ENCODE results near the gene TXNDC15.
A peak's percentile ranks its signal among the peaks of the same experiment; 100 is the strongest.
"Not testable (repeated sequence)": the region's sequence is repeated elsewhere in the genome, so short reads cannot be mapped to it uniquely, and the experiment has no call there.

TXNDC15 gene, protein sequence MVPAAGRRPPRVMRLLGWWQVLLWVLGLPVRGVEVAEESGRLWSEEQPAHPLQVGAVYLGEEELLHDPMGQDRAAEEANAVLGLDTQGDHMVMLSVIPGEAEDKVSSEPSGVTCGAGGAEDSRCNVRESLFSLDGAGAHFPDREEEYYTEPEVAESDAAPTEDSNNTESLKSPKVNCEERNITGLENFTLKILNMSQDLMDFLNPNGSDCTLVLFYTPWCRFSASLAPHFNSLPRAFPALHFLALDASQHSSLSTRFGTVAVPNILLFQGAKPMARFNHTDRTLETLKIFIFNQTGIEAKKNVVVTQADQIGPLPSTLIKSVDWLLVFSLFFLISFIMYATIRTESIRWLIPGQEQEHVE

DNA sequence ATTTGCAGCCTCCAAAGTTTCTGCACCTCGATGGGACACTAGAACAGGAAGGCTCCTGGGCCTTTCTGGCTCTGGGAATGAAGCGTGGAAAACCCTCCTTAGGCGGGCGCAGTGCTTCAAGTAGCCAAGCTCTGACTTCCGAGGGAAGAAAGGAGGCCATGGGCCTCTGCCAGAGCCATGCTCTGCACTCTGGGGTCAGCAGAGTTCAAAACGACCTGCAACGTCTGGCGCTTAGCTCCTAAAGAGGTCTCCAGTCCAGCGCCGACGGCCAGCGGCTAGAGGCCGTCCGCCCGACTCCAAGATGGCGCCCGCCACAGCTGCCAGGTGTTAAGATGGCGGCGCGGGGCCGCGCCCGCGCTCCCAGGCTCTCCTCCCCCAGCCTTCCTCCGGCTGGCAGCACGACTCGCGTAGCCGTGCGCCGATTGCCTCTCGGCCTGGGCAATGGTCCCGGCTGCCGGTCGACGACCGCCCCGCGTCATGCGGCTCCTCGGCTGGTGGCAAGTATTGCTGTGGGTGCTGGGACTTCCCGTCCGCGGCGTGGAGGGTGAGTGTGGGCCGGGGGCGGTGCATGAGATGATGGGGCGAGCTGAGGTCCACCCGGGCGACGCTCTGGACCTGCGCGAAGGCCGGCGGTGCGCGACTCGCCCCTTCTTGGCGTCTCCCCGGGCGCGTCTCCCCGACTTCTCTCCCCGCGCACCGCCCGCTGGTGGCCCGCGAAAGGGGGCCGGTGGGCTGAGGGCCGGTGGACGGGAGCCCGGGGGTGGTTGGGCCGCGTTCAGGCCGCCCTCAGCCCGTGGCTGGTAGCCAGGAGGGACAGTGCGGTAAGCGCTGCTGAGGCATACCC lies at the start of gene TXNDC15:
TXNDC15 (plus strand) TSS at position 385 of the 844 bp plus-strand sequence; CDS start at position 442, 57 bp downstream.
- DNase-seq (ENCODE audit: low spot score): peak; percentile 92
- TF ChIP-seq, protein P1, sequence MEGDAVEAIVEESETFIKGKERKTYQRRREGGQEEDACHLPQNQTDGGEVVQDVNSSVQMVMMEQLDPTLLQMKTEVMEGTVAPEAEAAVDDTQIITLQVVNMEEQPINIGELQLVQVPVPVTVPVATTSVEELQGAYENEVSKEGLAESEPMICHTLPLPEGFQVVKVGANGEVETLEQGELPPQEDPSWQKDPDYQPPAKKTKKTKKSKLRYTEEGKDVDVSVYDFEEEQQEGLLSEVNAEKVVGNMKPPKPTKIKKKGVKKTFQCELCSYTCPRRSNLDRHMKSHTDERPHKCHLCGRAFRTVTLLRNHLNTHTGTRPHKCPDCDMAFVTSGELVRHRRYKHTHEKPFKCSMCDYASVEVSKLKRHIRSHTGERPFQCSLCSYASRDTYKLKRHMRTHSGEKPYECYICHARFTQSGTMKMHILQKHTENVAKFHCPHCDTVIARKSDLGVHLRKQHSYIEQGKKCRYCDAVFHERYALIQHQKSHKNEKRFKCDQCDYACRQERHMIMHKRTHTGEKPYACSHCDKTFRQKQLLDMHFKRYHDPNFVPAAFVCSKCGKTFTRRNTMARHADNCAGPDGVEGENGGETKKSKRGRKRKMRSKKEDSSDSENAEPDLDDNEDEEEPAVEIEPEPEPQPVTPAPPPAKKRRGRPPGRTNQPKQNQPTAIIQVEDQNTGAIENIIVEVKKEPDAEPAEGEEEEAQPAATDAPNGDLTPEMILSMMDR (IDR thresholded peaks at IDR 0.05; ENCODE audit: extremely low read depth, missing control alignments): no peak

DNA sequence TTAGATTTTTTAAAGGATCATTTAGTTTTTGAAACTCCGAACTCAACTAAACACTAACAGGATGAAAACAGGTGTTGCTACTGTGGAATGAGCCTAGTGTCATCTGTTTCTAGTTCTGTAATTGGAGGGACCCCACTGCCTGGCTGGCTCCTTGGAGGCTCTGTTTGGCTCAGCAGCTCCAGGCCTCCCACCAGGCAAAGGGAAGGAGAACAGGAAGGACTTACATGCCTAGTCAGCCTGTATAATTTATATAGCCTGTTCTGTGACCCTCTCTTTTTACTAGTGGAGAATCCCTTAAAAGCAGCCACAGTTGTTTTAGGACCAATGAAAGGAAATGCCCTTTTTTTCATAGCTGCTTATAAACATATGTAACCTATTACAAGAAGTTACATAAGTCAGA lies 49.5 kb upstream of the TXNDC15 start:
- no peak for DNase-seq (ENCODE audit: low spot score)
- TF ChIP-seq, protein P1 (IDR thresholded peaks at IDR 0.05; ENCODE audit: extremely low read depth, missing control alignments): no peak

DNA sequence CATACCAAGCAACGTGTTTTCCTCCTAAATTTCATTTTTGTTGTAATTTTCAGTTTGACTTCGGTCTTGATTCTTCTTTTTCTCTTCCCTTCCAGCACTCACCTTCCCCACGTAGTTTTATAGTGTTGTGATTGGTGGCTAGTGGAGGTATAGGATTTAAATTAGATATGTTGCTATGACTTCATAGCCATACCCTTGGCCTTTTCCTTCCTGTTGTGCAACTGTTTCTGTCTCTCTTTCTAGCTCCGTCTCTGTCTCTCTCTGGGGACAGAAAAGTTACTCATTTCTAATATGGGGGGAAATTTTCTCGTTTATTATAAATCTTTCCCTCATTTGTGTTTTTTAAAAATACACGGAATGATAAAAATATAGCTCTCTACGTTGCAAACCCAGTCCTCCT lies 49.0 kb upstream of the TXNDC15 start:
- DNase-seq (ENCODE audit: low spot score): no peak
- TF ChIP-seq, protein P1 (IDR thresholded peaks at IDR 0.05; ENCODE audit: extremely low read depth, missing control alignments): no peak

DNA sequence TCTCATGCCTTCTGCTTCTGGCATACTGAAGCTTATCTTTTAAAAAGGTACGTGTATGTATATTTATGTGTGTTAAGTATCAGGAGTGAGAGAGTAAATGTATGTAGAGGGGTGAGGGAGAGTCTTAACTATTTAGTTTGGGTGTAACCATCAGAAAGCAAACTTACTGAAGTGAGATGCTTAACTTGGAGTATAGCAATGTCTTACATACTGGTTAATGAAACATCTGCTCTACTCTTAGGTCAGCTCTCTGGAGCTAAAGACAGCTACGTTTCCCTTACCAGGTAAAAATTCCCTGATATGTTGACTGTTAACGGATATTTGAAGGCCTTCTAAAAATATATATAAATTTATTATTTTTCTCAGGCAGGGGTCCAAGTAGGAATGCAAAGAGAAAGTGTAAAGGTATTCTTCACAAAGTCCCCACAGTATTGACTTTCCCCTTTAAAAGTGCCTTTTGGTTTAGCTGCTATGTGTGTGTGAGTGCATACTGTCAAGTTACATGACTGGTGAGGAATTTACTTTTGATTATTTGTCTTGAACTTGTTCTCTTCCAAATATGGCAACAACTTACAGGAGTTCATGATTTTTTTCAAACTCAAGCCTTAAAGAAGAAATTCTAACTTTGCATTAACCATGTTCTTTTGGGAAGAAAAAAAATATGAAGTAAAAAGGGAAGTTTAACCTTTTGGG lies 40.7 kb upstream of the TXNDC15 start:
- TF ChIP-seq, protein P1 (IDR thresholded peaks at IDR 0.05; ENCODE audit: extremely low read depth, missing control alignments): no peak
- no peak for DNase-seq (ENCODE audit: low spot score)

DNA sequence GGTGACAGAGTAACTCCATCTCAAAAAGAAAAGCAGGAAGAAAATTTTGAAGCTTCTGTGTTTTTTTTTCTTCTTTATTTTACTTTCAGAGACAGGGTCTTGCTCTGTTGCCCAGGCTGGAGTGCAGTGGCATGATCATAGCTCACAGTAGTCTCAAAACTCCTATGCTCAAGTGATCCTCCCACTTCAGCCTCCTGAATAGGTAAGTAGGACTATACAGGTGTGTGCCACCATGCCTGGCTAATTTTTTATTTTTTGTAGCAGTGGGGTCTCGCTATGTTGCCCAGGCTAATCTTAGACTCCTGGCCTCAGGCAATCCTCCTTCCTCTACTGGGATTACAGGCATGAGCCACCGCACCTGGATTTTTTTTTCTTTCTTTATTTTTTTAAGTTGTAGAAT lies 38.5 kb upstream of the TXNDC15 start:
- TF ChIP-seq, protein P1 (IDR thresholded peaks at IDR 0.05; ENCODE audit: extremely low read depth, missing control alignments): no peak
- no peak for DNase-seq (ENCODE audit: low spot score)

DNA sequence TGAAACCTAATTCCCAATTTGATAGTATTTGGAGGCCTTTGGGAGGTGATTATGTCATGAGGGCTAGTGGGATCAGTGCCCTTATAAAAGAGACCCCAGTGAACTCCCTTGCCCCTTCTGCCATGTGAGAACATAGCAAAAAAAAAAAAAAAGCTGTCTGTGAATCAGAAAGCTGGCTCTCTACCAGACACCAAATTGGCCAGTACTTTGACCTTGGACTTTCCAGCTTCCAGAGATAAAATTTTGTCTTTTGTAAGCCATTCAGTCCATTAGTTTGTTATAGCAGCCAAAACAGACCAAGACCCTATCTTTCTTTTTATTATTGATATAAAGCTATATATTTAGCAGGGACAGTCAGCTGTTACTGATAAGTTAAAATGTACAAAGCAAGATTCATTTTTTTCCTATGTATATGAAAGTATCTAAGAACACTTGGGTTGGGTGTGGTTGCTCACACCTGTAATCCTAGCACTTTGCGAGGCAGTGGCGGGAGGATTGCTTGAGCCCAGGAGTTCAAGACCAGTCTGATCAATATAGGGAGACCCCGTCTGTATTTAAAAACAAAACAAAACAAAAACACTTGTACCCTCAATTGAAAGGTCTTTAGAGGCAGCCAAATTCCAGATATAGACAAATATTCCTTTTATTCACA lies 36.5 kb upstream of the TXNDC15 start:
- no peak for DNase-seq (ENCODE audit: low spot score)
- TF ChIP-seq, protein P1 (IDR thresholded peaks at IDR 0.05; ENCODE audit: extremely low read depth, missing control alignments): no peak

DNA sequence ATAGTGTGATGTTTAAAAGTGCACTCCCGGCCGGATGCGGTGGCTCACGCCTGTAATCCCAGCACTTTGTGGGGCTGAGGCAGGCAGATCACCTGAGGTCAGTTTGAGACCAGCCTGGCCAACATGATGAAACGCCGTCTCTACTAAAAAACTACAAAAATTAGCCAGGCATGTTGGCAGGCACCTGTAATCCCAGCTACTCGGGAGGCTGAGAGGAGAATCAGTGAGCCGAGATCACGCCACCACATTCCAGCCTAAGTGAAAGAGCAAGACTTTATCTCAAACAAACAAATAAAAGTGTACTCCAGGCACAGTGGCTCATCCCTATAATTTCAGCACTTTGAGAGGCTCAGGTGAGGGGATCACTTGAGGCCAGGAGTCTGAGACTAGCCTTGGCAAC lies 35.8 kb upstream of the TXNDC15 start:
- not testable (repeated sequence) for DNase-seq (ENCODE audit: low spot score)

Data from GM20000 (cell line).